ENCODE measurements around the gene ATP23. TPM values are rescaled to one million over a fixed set of nuclear protein-coding genes. Genes with fewer than 3 reads are reported as not detected.
A peak's percentile ranks its signal among the peaks of the same experiment; 100 is the strongest.

ATP23 gene
- total and polyA plus RNA-seq, 10 of the 15 experiments (the other 5 are each of a cell fraction or from before 2014, with no cell fraction given), result 1.6 to 28.1 (median 15.1) TPM

GRCh38 chr12:57898308-57898970, 42.9 kb upstream of the ATP23 start (continued):
- TF ChIP-seq IKZF1 (conservative IDR thresholded peaks at IDR 0.05) (no peak), CEBPB (IDR thresholded peaks at IDR 0.05; ENCODE audit: borderline replicate concordance in 1 of 2, low read depth in 2 of 2, low read length in 2 of 2) (no peak), ZNF384 (IDR thresholded peaks at IDR 0.05; ENCODE audit: borderline replicate concordance, low read depth, low read length) (no peak), BHLHE40 (IDR thresholded peaks at IDR 0.05; ENCODE audit: borderline replicate concordance in 1 of 2, low read depth in 2 of 2, low read length in 1 of 2) (no peak), MEF2B (IDR thresholded peaks at IDR 0.05; ENCODE audit: partially characterized antibody, poor library complexity, severe bottlenecking) (no peak), NFIC (IDR thresholded peaks at IDR 0.05; ENCODE audit: low read depth, low read length) (no peak), RELA (IDR thresholded peaks at IDR 0.05; ENCODE audit: borderline replicate concordance, partially characterized antibody) (no peak), STAT1 (conservative IDR thresholded peaks at IDR 0.05) (no peak), RB1 (IDR thresholded peaks at IDR 0.05; ENCODE audit: borderline replicate concordance) (no peak), RBBP5 (conservative IDR thresholded peaks at IDR 0.05) (no peak), SKIL (IDR thresholded peaks at IDR 0.05; ENCODE audit: low read depth, poor library complexity, severe bottlenecking) (no peak), ATF2 (IDR thresholded peaks at IDR 0.05; ENCODE audit: low read length) (no peak), ETV6 (conservative IDR thresholded peaks at IDR 0.05 in 1 of 2, IDR thresholded peaks at IDR 0.05 in 1 of 2; ENCODE audit: borderline replicate concordance in 1 of 2, low read depth in 1 of 2) (peak in 1 of 2 experiments; percentile 52; a peak in 2 of 4 replicates), SUPT20H (IDR thresholded peaks at IDR 0.05; ENCODE audit: borderline replicate concordance, control insufficient read depth, low read depth, low read length) (no peak), CUX1 (IDR thresholded peaks at IDR 0.05; ENCODE audit: insufficient replicate concordance, low read depth, low read length) (no peak), TBL1XR1 (IDR thresholded peaks at IDR 0.05; ENCODE audit: low read depth, low read length) (0 out of 2 replicates have a peak, but pooled peaks have one; percentile 11), BCL3 (IDR thresholded peaks at IDR 0.05; ENCODE audit: borderline replicate concordance, insufficient read depth, low read depth, low read length, poor library complexity, severe bottlenecking) (no peak), LARP7 (IDR thresholded peaks at IDR 0.05) (0 out of 2 replicates have a peak, but pooled peaks have one; percentile 27)
